T-cell (primary cell): ENCODE results near the gene CYP17A1. TPM values are rescaled to one million over a fixed set of nuclear protein-coding genes. Genes with fewer than 3 reads are reported as not detected.

Source experiments
- ATAC-seq, 4 experiments: fragments of 200-7000 bp in 3 of 4; fragments of 150-1000 bp in 1 of 4; cut with Tn5 transposase; replicated peaks in 1 of 4; 1 replicate in 3 of 4; 2 replicates in 1 of 4; pipeline ENCODE4 v1.10.0; 2021; ENCODE audit warnings: moderate library complexity in 3 of 4, mild to moderate bottlenecking in 2 of 4, moderate number of reproducible peaks in 1 of 4
- CTCF ChIA-PET, 2 donors: fragments of 300-600 bp; sonication (Branson Sonifier 250); formaldehyde crosslinking; loops; one replicate each; lab custom pipeline; 2022; ENCODE audit warnings: antibody characterized with exemption in 2 of 2; lab: Charles Lee
- POLR2A ChIA-PET, 2 donors: fragments of 300-600 bp; sonication (Branson Sonifier 250); formaldehyde crosslinking; loops; one replicate each; lab custom pipeline; 2022; ENCODE audit warnings: antibody characterized with exemption in 2 of 2; lab: Charles Lee
- DNase-seq, 35 experiments: peaks; one replicate each; pipeline versions ENCODE4 v3.0.0 to v3.0.0-alpha.2; 2013 to 2023
- H3K27ac ChIP-seq: one replicate; pipeline ENCODE4 v1.5.1; 2013; ENCODE audit warnings: low read length
- H3K27me3 ChIP-seq, 2 experiments: replicated peaks in 1 of 2; 1 replicate in 1 of 2; 2 replicates in 1 of 2; pipeline versions ENCODE4 v1.6.1 to v1.7.0; 2013; ENCODE audit warnings: low read length in 1 of 2, mixed read lengths in 1 of 2; ENCODE audit not compliant: control insufficient read depth in 2 of 2, insufficient read depth in 2 of 2; ENCODE audit errors: extremely low read depth in 1 of 2
- H3K36me3 ChIP-seq, 2 donors: 1 replicate in 1 of 2; 2 replicates in 1 of 2; pipeline versions ENCODE4 v1.6.1 to v1.7.0; 2013; ENCODE audit warnings: low read length in 1 of 2; ENCODE audit not compliant: control insufficient read depth in 2 of 2, insufficient read depth in 1 of 2; ENCODE audit errors: extremely low read depth in 1 of 2
- H3K4me1 ChIP-seq, 2 experiments: 1 replicate in 1 of 2; 2 replicates in 1 of 2; pipeline versions ENCODE4 v1.6.1 to v1.7.0; 2013; ENCODE audit warnings: low read length in 2 of 2, mixed read lengths in 1 of 2; ENCODE audit not compliant: insufficient read depth in 2 of 2, control insufficient read depth in 1 of 2; ENCODE audit errors: extremely low read depth in 1 of 2
- H3K4me3 ChIP-seq, 2 donors: 1 replicate in 1 of 2; 2 replicates in 1 of 2; pipeline versions ENCODE4 v1.5.1 to v1.7.0; 2013; ENCODE audit warnings: mild to moderate bottlenecking in 2 of 2, low read length in 1 of 2, moderate library complexity in 1 of 2; ENCODE audit not compliant: control insufficient read depth in 1 of 2; ENCODE audit errors: extremely low read depth in 1 of 2
- H3K9me3 ChIP-seq: 2 replicates; pipeline ENCODE4 v1.7.0; 2013
- H3K27ac Mint-ChIP-seq, 2 donors: one replicate each; pipeline ENCODE4 v1.8.0; 2020 to 2021; ENCODE audit warnings: mild to moderate bottlenecking in 2 of 2, mixed read lengths in 2 of 2
- H3K27me3 Mint-ChIP-seq, 2 donors: one replicate each; pipeline ENCODE4 v1.8.0; 2021 to 2022; ENCODE audit warnings: mixed read lengths in 2 of 2
- H3K36me3 Mint-ChIP-seq: one replicate; pipeline ENCODE4 v1.8.0; 2021; ENCODE audit warnings: mixed read lengths
- H3K4me1 Mint-ChIP-seq, 3 donors: one replicate each; pipeline ENCODE4 v1.8.0; 2020 to 2022; ENCODE audit warnings: mixed read lengths in 3 of 3, mild to moderate bottlenecking in 1 of 3
- H3K4me3 Mint-ChIP-seq, 3 donors: one replicate each; pipeline ENCODE4 v1.8.0; 2020 to 2022; ENCODE audit warnings: mild to moderate bottlenecking in 3 of 3, mixed read lengths in 3 of 3, moderate library complexity in 3 of 3
- H3K9me3 Mint-ChIP-seq, 3 donors: one replicate each; pipeline ENCODE4 v1.8.0; 2020 to 2022; ENCODE audit warnings: mixed read lengths in 3 of 3
- WGBS: methylation state at CpG from one replicate; pipeline ENCODE4 v1.1.5; 2013; ENCODE audit warnings: missing lambda C conversion rate; ENCODE audit not compliant: insufficient coverage; 5-methylcytosine and 5-hydroxymethylcytosine counted together
- total RNA-seq, 35 experiments: library from RNA in 6 of 35; stranded (reverse) in 6 of 35; fragments of 120-200 nt in 1 of 35; gene quantifications; one replicate each; pipeline versions ENCODE4 v1.2.1 to v1.2.4 and lab custom pipeline; 2013 to 2026

CYP17A1 gene
- total RNA-seq, 5 donors from 2014 or later (not counting 1 experiment from before 2014, with no cell fraction given) = 3.2 to 5.1 (median 4.1) TPM; not detected in 2

DNA sequence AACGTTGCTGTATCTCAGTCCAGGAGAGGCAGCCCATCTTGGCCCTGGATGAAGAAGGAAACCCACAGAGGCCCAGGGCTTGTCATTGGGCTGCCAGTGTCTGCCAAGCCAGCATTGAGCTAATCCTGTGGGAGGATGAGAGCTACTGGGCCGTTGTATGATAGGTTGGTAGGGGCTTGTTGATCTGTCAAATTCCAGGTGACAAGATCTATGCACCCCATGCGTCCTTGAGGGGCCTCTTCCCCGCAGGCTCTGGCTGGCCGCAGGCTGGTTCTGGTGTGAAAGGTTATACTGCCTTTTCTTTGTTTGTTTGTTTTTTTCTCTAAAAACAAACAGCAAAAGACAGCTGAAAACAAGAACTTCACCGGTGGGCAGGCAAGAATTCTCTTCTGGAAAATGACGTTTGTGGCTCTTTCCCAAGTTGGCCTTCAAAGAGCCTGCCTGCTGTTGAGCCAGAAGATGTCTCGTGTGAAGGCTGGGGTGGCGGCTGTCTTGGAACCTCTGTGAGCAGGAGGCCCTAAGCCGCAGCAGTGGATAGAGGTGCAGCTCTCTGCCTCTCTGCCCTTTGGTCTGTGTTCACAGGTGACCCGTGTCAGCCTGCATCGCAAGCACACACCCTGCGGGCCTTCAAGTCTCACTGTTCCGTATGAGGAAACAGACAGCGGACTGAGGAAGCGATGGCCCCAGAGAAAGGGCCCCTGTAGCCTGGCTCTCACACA is 23.3 kb downstream of the CYP17A1 start:
- Mint-ChIP-seq H3K27ac (peak overlapping the region in 1 of 2 donors; percentile 39), H3K36me3 (peaks cover 37% of the 10 kb centered on the region), H3K4me1 (peaks cover 8 to 14% (median 10%) of the 10 kb centered on the region in 3 donors), H3K9me3 (no peaks in the 10 kb centered on the region), H3K4me3 (no peak overlapping the region), H3K27me3 (no peaks in the 10 kb centered on the region)
- POLR2A ChIA-PET = no interaction called here
- Histone ChIP-seq H3K4me1 (peaks cover 2 to 12% of the 10 kb centered on the region in 2 experiments), H3K27me3 (no peaks in the 10 kb centered on the region), H3K9me3 (no peaks in the 10 kb centered on the region), H3K27ac (no peak overlapping the region), H3K4me3 (no peak overlapping the region), H3K36me3 (peaks cover 15 to 59% of the 10 kb centered on the region in 2 donors)
- ATAC-seq (no peak), DNase-seq (no peak)
- WGBS = 92% methylated on average over 9 of the region's 16 CpGs
- CTCF ChIA-PET = no interaction called here

DNA sequence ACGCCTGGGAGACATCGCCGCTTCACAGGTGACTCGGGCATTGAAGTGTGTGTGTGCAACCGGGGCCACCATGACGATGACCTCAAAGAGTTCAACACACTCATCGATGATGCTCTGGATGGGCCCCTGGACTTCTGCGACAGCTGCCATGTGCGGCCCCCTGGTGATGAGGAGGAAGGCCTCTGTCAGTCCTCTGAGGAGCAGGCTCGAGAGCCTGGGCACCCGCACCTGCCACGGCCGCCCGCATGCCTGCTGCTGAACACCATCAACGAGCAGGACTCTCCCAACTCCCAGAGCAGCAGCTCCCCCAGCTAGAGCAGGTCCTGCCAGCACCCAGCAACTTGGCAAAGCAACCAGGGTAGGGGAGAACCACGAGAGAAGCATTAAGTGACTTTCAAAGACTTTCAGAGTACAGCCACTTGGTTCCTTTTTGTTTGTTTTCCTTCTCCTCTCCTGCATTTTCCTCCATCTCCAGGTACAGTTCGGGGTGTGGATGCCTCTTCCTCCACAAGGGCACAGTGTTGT is 24.1 kb downstream of the CYP17A1 start:
- H3K27ac Mint-ChIP-seq = no peak overlapping the region
- H3K4me3 Mint-ChIP-seq = no peak overlapping the region
- DNase-seq (no peak), ATAC-seq (no peak)
- no peaks in the 10 kb centered on the region for H3K27me3 ChIP-seq
- peaks cover 15 to 59% of the 10 kb centered on the region in 2 donors for H3K36me3 ChIP-seq
- POLR2A ChIA-PET = no interaction called here
- no peak overlapping the region for H3K27ac ChIP-seq
- 98% methylated on average over 12 of the region's 17 CpGs for WGBS
- CTCF ChIA-PET = interaction anchor here in 1 of 2 donors (0.6 kb wide), 1 partner anchor 97 kb away, joined by 9 read pairs; no protein-coding TSS in a partner anchor
- H3K36me3 Mint-ChIP-seq = peaks cover 40% of the 10 kb centered on the region
- no peaks in the 10 kb centered on the region for H3K9me3 ChIP-seq
- H3K4me1 Mint-ChIP-seq = peaks cover 8 to 14% (median 10%) of the 10 kb centered on the region in 3 donors
- H3K9me3 Mint-ChIP-seq = no peaks in the 10 kb centered on the region
- no peaks in the 10 kb centered on the region for H3K27me3 Mint-ChIP-seq
- H3K4me1 ChIP-seq = peaks cover 2 to 12% of the 10 kb centered on the region in 2 experiments
- no peak overlapping the region for H3K4me3 ChIP-seq

DNA sequence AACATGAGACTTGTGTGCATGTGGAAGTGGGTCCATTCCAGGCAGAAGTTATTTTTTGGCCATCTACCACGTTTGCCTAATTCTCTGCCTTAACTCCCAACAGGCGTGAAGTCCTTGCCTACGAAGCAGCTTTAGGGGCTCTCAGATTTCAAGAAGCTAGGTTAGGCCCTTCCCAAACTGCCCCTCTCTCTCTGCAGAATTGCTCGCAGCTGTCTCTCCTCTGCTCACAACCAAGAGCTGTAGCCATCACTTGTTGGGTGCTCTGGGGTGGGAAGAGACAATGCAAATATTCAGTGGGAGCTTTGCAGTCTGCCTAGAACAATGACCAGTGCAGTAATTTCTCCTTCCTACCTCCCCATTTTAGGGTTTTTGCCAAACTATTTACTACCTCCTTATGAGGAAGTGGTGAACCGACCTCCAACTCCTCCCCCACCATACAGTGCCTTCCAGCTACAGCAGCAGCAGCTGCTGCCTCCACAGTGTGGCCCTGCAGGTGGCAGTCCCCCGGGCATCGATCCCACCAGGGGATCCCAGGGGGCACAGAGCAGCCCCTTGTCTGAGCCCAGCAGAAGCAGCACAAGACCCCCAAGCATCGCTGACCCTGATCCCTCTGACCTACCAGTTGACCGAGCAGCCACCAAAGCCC is 24.9 kb downstream of the CYP17A1 start:
- Mint-ChIP-seq H3K9me3 (no peaks in the 10 kb centered on the region), H3K4me1 (peaks cover 8 to 14% (median 10%) of the 10 kb centered on the region in 3 donors), H3K36me3 (peaks cover 40% of the 10 kb centered on the region), H3K27me3 (no peaks in the 10 kb centered on the region), H3K27ac (peak overlapping the region; percentile 55 to 68), H3K4me3 (no peak overlapping the region)
- 58% methylated on average over 6 of the region's 9 CpGs for WGBS
- no peak overlapping the region for H3K4me3 ChIP-seq
- ChIA-PET CTCF (interaction anchor here (0.6 kb wide), 3 partner anchors 96 to 742 kb away, joined by 4 to 9 read pairs (median 4); no protein-coding TSS in a partner anchor), POLR2A (no interaction called here)
- H3K27me3 ChIP-seq = no peaks in the 10 kb centered on the region
- DNase-seq (peak in 9 of 35 experiments; percentile 4 to 41 (median 11)), ATAC-seq (peak in 3 of 4 experiments; percentile 49 to 60 (median 55))
- H3K4me1 ChIP-seq = peaks cover 2 to 12% of the 10 kb centered on the region in 2 experiments
- H3K9me3 ChIP-seq = no peaks in the 10 kb centered on the region
- peaks cover 15 to 59% of the 10 kb centered on the region in 2 donors for H3K36me3 ChIP-seq
- H3K27ac ChIP-seq = no peak overlapping the region

DNA sequence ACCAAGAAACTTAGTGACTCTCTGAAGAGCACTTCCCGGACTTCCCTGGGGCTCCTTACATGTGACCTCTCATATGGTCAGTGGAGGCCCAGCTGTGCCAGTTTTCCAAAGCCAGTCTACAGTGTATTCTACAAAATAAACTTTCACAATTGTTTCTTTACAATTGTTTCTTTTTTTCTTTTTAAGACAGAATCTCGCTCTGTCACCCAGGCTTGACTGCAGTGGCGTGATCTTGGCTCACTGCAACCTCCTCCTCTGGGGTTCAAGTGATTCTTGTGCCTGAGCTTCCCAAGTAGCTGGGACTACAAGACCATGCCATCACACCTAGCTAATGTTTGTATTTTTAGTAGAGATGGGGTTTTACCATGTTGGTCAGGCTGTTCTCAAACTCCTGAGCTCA is 25.9 kb downstream of the CYP17A1 start:
- ATAC-seq (no peak), DNase-seq (no peak)
- WGBS = 100% methylated on average over 1 of the region's 3 CpGs
- H3K27ac Mint-ChIP-seq = no peak overlapping the region
- Histone ChIP-seq H3K27me3 (no peaks in the 10 kb centered on the region), H3K9me3 (no peaks in the 10 kb centered on the region), H3K27ac (no peak overlapping the region), H3K4me1 (peaks cover 2 to 12% of the 10 kb centered on the region in 2 experiments), H3K4me3 (no peak overlapping the region), H3K36me3 (peaks cover 15 to 60% of the 10 kb centered on the region in 2 donors)
- H3K36me3 Mint-ChIP-seq = peaks cover 45% of the 10 kb centered on the region
- ChIA-PET POLR2A (no interaction called here), CTCF (no interaction called here)
- H3K4me1 Mint-ChIP-seq = peaks cover 12 to 18% (median 14%) of the 10 kb centered on the region in 3 donors
- no peak overlapping the region for H3K4me3 Mint-ChIP-seq
- H3K27me3 Mint-ChIP-seq = no peaks in the 10 kb centered on the region
- no peaks in the 10 kb centered on the region for H3K9me3 Mint-ChIP-seq

DNA sequence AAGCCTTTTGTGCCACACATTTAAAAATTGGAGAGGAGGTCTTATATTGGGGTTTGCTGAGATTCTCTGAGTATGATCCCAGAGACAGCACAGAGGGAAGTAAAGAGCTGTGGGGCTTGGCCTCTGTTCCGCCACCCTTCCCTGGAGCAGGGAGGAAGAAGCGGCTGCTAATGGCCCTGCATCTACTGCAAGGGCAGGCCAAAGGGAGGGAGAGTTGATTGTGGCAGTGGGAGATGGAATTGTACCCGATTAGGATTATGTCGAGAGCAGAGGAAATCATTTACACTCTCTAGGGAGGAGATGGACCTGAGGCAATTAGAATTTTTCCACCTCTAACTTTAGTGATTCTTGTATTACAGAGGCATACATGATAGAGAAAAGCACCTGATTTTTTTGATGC is 28.8 kb downstream of the CYP17A1 start:
- Mint-ChIP-seq H3K4me3 (no peak overlapping the region), H3K4me1 (peaks cover 13 to 22% (median 20%) of the 10 kb centered on the region in 3 donors), H3K27me3 (no peaks in the 10 kb centered on the region), H3K27ac (no peak overlapping the region), H3K36me3 (peaks cover 39% of the 10 kb centered on the region), H3K9me3 (no peaks in the 10 kb centered on the region)
- Histone ChIP-seq H3K4me1 (peaks cover 2 to 12% of the 10 kb centered on the region in 2 experiments), H3K36me3 (peaks cover 15 to 40% of the 10 kb centered on the region in 2 donors), H3K27ac (no peak overlapping the region), H3K4me3 (no peak overlapping the region), H3K27me3 (no peaks in the 10 kb centered on the region), H3K9me3 (no peaks in the 10 kb centered on the region)
- CTCF ChIA-PET = no interaction called here
- POLR2A ChIA-PET = no interaction called here
- ATAC-seq = no peak
- no CpG with 5 or more reads among the region's 4 CpGs for WGBS
- DNase-seq = no peak

DNA sequence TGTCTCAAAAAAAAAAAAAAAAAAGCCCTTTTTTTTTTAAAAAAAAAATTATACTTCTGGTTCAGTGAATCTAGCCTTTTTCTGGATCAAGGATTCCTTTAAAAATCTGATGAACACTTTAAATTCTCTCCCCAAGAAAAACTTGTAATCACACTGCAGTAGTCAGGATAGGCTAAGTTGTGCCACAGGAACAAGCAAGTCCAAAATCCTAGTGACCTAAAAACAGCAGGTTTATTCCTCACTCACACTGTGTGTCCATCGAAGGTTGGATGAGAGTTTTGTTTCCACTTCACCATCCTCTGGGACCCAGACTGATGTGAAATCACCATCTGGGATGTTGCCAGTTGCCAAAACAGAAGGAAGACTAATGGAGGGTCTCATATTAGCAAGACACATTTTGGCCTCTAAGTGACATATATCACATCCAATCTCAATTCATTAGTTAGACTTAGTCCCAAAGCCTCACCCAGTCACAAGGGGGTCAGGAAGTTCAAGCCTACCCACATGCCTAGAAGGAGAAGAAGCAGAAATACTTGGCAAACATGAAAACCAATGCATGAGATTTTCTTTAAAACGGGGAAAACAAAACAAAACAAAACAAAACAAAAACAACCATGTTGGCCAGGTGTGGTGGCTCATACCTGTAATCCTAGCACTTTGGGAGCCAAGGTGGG is 32.7 kb downstream of the CYP17A1 start:
- no peak for ATAC-seq
- Mint-ChIP-seq H3K36me3 (peaks cover 40% of the 10 kb centered on the region), H3K9me3 (no peaks in the 10 kb centered on the region), H3K4me3 (no peak overlapping the region), H3K27ac (peak overlapping the region in 1 of 2 donors; percentile 64), H3K4me1 (peaks cover 21 to 41% (median 35%) of the 10 kb centered on the region in 3 donors), H3K27me3 (no peaks in the 10 kb centered on the region)
- peaks cover 7 to 10% of the 10 kb centered on the region in 2 experiments for H3K4me1 ChIP-seq
- H3K27ac ChIP-seq = no peak overlapping the region
- ChIA-PET CTCF (no interaction called here), POLR2A (interaction anchor here in 1 of 2 donors (0.7 kb wide), 1 partner anchor 397 kb away, joined by 6 read pairs; no protein-coding TSS in a partner anchor)
- no peak for DNase-seq
- no peak overlapping the region for H3K4me3 ChIP-seq
- H3K36me3 ChIP-seq = peaks cover 3 to 26% of the 10 kb centered on the region in 2 donors
- no CpG with 5 or more reads among the region's 2 CpGs for WGBS
- H3K9me3 ChIP-seq = no peaks in the 10 kb centered on the region
- H3K27me3 ChIP-seq = no peaks in the 10 kb centered on the region
